ENCODE measurements around the gene ETV2.
"Not testable (repeated sequence)": the region's sequence is repeated elsewhere in the genome, so short reads cannot be mapped to it uniquely, and the experiment has no call there.

Gene ETV2

GRCh38 chr19:35673121-35673804 lies 31.7 kb downstream of the ETV2 start:
- DNase-seq (ENCODE audit: low read depth): peak; percentile 71
- TF ChIP-seq CTCF (conservative IDR thresholded peaks at IDR 0.05; ENCODE audit: control insufficient read depth, insufficient read depth, low read depth, low read length): no peak
- H3K4me3 ChIP-seq (ENCODE audit: control insufficient read depth, low read depth, low read length): peak overlapping the region; percentile 35

- TF ChIP-seq CTCF (conservative IDR thresholded peaks at IDR 0.05; ENCODE audit: control insufficient read depth, insufficient read depth, low read depth, low read length): no peak
- DNase-seq (ENCODE audit: low read depth): no peak
Observed at GRCh38 chr19:35675589-35676140, 34.1 kb downstream of the ETV2 start.

GRCh38 chr19:35689836-35690235 lies 48.3 kb downstream of the ETV2 start:
- no peak for TF ChIP-seq CTCF (conservative IDR thresholded peaks at IDR 0.05; ENCODE audit: control insufficient read depth, insufficient read depth, low read depth, low read length)
- DNase-seq (ENCODE audit: low read depth): no peak
- H3K4me3 ChIP-seq (ENCODE audit: control insufficient read depth, low read depth, low read length): no peak overlapping the region

More at GRCh38 chr19:35675589-35676140, 34.1 kb downstream of the ETV2 start:
- H3K4me3 ChIP-seq (ENCODE audit: control insufficient read depth, low read depth, low read length): no peak overlapping the region

- not testable (repeated sequence) for DNase-seq (ENCODE audit: low read depth); H3K4me3 ChIP-seq (ENCODE audit: control insufficient read depth, low read depth, low read length)
Observed at GRCh38 chr19:35691106-35691505, 49.6 kb downstream of the ETV2 start.

GRCh38 chr19:35692010-35692409 lies 50.5 kb downstream of the ETV2 start:
- H3K4me3 ChIP-seq (ENCODE audit: control insufficient read depth, low read depth, low read length): no peak overlapping the region
- DNase-seq (ENCODE audit: low read depth): no peak
- no peak for TF ChIP-seq CTCF (conservative IDR thresholded peaks at IDR 0.05; ENCODE audit: control insufficient read depth, insufficient read depth, low read depth, low read length)

GRCh38 chr19:35693422-35693821 lies 51.9 kb downstream of the ETV2 start:
- no peak for DNase-seq (ENCODE audit: low read depth)
- no peak overlapping the region for H3K4me3 ChIP-seq (ENCODE audit: control insufficient read depth, low read depth, low read length)
- TF ChIP-seq CTCF (conservative IDR thresholded peaks at IDR 0.05; ENCODE audit: control insufficient read depth, insufficient read depth, low read depth, low read length): no peak

GRCh38 chr19:35693835-35694599 lies 52.5 kb downstream of the ETV2 start:
- TF ChIP-seq CTCF (conservative IDR thresholded peaks at IDR 0.05; ENCODE audit: control insufficient read depth, insufficient read depth, low read depth, low read length): peak; percentile 98
- no peak overlapping the region for H3K4me3 ChIP-seq (ENCODE audit: control insufficient read depth, low read depth, low read length)
- DNase-seq (ENCODE audit: low read depth): peak; percentile 82
